Brain microvascular endothelial cell (primary cell): ENCODE results near the gene BASP1.

Experiments used
- DNase-seq: peaks from one replicate; pipeline ENCODE4 v3.0.0-alpha.2; 2020
- H3K27ac ChIP-seq: fragments of 250-450 bp; sonication (Bioruptor Pico); 2 replicates; pipeline ENCODE4 v1.5.1; 2020; ENCODE audit warnings: mild to moderate bottlenecking, moderate library complexity
- H3K27me3 ChIP-seq: fragments of 250-450 bp; sonication (Bioruptor Pico); replicated peaks from 2 replicates; pipeline ENCODE4 v1.5.1; 2020; ENCODE audit warnings: mild to moderate bottlenecking
- H3K36me3 ChIP-seq: fragments of 250-450 bp; sonication (Bioruptor Pico); replicated peaks from 2 replicates; pipeline ENCODE4 v1.5.1; 2020; ENCODE audit warnings: mild to moderate bottlenecking
- H3K4me3 ChIP-seq: 2 replicates; pipeline ENCODE4 v1.5.1; 2011; ENCODE audit warnings: low read depth, mild to moderate bottlenecking, control low read depth, low read length, moderate library complexity
- CTCF ChIP-seq: IDR thresholded peaks from 2 replicates; pipeline ENCODE4 v1.5.1; 2011; ENCODE audit warnings: low read depth, mild to moderate bottlenecking, moderate library complexity, low read length, control low read depth, inconsistent platforms; ENCODE audit errors: missing control alignments
- in situ Hi-C: cut with HindIII; loops from 2 replicates; pipeline ENCODE4 v1.10.0; 2017; ENCODE audit warnings: low sequenced_read_pairs, low pct_ligation_motif_present

The BASP1 gene

GRCh38 chr5:17206021-17206420 lies 11.4 kb upstream of the BASP1 start:
- Histone ChIP-seq H3K36me3 (no peaks in the 10 kb centered on the region), H3K27me3 (peaks cover 2% of the 10 kb centered on the region), H3K4me3 (no peak overlapping the region), H3K27ac (no peak overlapping the region)
- DNase-seq = no peak
- no peak for TF ChIP-seq CTCF
- in situ Hi-C loops = no loop called here

- no peak for TF ChIP-seq CTCF
- H3K36me3 ChIP-seq = no peaks in the 10 kb centered on the region
- in situ Hi-C loops = no loop called here
Measured at GRCh38 chr5:17212191-17212590, 5.2 kb upstream of the BASP1 start.

GRCh38 chr5:17212996-17213395 lies 4.4 kb upstream of the BASP1 start:
- DNase-seq = no peak
- no peak overlapping the region for H3K27ac ChIP-seq
- H3K27me3 ChIP-seq = no peaks in the 10 kb centered on the region
- in situ Hi-C loops = no loop called here
- peaks cover 3% of the 10 kb centered on the region for H3K36me3 ChIP-seq
- H3K4me3 ChIP-seq = no peak overlapping the region
- no peak for TF ChIP-seq CTCF

More at GRCh38 chr5:17212191-17212590, 5.2 kb upstream of the BASP1 start:
- DNase-seq = no peak
- Histone ChIP-seq H3K27me3 (no peaks in the 10 kb centered on the region), H3K27ac (no peak overlapping the region), H3K4me3 (no peak overlapping the region)

GRCh38 chr5:17213938-17214337 lies 3.5 kb upstream of the BASP1 start:
- in situ Hi-C loops = no loop called here
- Histone ChIP-seq H3K36me3 (peaks cover 3% of the 10 kb centered on the region), H3K27me3 (no peaks in the 10 kb centered on the region), H3K27ac (no peak overlapping the region), H3K4me3 (no peak overlapping the region)
- no peak for DNase-seq
- no peak for TF ChIP-seq CTCF

- Histone ChIP-seq H3K36me3 (peaks cover 9% of the 10 kb centered on the region), H3K27ac (no peak overlapping the region), H3K4me3 (no peak overlapping the region), H3K27me3 (no peaks in the 10 kb centered on the region)
- in situ Hi-C loops = no loop called here
- no peak for DNase-seq
- no peak for TF ChIP-seq CTCF
Measured at GRCh38 chr5:17214893-17215292, 2.5 kb upstream of the BASP1 start.

- in situ Hi-C loops = no loop called here
- Histone ChIP-seq H3K36me3 (peaks cover 9% of the 10 kb centered on the region), H3K27ac (no peak overlapping the region), H3K4me3 (no peak overlapping the region), H3K27me3 (no peaks in the 10 kb centered on the region)
- TF ChIP-seq CTCF = no peak
- DNase-seq = no peak
Measured at GRCh38 chr5:17215361-17215760, 2.1 kb upstream of the BASP1 start.
